ENCODE measurements around the gene RFC1. TPM values are rescaled to one million over a fixed set of nuclear protein-coding genes. Genes with fewer than 3 reads are reported as not detected.

RFC1 gene
- total and polyA plus RNA-seq, 4 donors = 13.3 to 45.2 (median 30.8) TPM

- 93% methylated on average over 4 of the region's 4 CpGs for WGBS
- Histone ChIP-seq H3K4me1 (ENCODE audit: control insufficient read depth in 4 of 4, insufficient read depth in 4 of 4, low read length in 3 of 4) (no peaks in the 10 kb centered on the region), H3K9me3 (ENCODE audit: control insufficient read depth in 4 of 4, low read length in 3 of 4) (no peaks in the 10 kb centered on the region), H3K27me3 (ENCODE audit: control insufficient read depth in 4 of 4, insufficient read depth in 4 of 4, low read length in 3 of 4) (no peaks in the 10 kb centered on the region), H3K27ac (ENCODE audit: low read depth in 1 of 2, low read length in 2 of 2) (no peak overlapping the region), H3K36me3 (ENCODE audit: control insufficient read depth in 4 of 4, insufficient read depth in 3 of 4, low read depth in 1 of 4, low read length in 3 of 4) (peaks cover 10 to 37% (median 21%) of the 10 kb centered on the region in 4 donors), H3K9ac (ENCODE audit: low read depth in 1 of 2, low read length in 2 of 2) (no peak overlapping the region), H3K4me3 (ENCODE audit: low read depth in 1 of 3, low read length in 3 of 3) (no peak overlapping the region)
- DNase-seq (ENCODE audit: low spot score) = no peak
- TF ChIP-seq HNF4G (IDR thresholded peaks at IDR 0.05) (no peak), SP1 (IDR thresholded peaks at IDR 0.05) (no peak), JUND (IDR thresholded peaks at IDR 0.05) (no peak)
- TF ChIP-seq, protein P1, sequence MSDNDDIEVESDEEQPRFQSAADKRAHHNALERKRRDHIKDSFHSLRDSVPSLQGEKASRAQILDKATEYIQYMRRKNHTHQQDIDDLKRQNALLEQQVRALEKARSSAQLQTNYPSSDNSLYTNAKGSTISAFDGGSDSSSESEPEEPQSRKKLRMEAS (IDR thresholded peaks at IDR 0.05) = no peak
Measured at GRCh38 chr4:39274503-39274902, 91.7 kb downstream of the RFC1 start.

- Histone ChIP-seq H3K9me3 (ENCODE audit: control insufficient read depth in 4 of 4, low read length in 3 of 4) (no peaks in the 10 kb centered on the region), H3K4me1 (ENCODE audit: control insufficient read depth in 4 of 4, insufficient read depth in 4 of 4, low read length in 3 of 4) (no peaks in the 10 kb centered on the region), H3K4me3 (ENCODE audit: low read depth in 1 of 3, low read length in 3 of 3) (no peak overlapping the region), H3K27ac (ENCODE audit: low read depth in 1 of 2, low read length in 2 of 2) (no peak overlapping the region), H3K36me3 (ENCODE audit: control insufficient read depth in 4 of 4, insufficient read depth in 3 of 4, low read depth in 1 of 4, low read length in 3 of 4) (peaks cover 0 to 4% (median 2%) of the 10 kb centered on the region in 4 donors), H3K9ac (ENCODE audit: low read depth in 1 of 2, low read length in 2 of 2) (no peak overlapping the region), H3K27me3 (ENCODE audit: control insufficient read depth in 4 of 4, insufficient read depth in 4 of 4, low read length in 3 of 4) (no peaks in the 10 kb centered on the region)
- DNase-seq (ENCODE audit: low spot score) = no peak
- TF ChIP-seq EGR1 (IDR thresholded peaks at IDR 0.05; ENCODE audit: low read depth in 2 of 2) (no peak), JUND (IDR thresholded peaks at IDR 0.05) (no peak), FOXA1 (IDR thresholded peaks at IDR 0.05) (no peak), SP1 (IDR thresholded peaks at IDR 0.05) (no peak), YY1 (IDR thresholded peaks at IDR 0.05) (no peak), TAF1 (conservative IDR thresholded peaks at IDR 0.05) (no peak), HNF4A (conservative IDR thresholded peaks at IDR 0.05) (no peak), GABPA (IDR thresholded peaks at IDR 0.05 in 1 of 2, conservative IDR thresholded peaks at IDR 0.05 in 1 of 2) (no peak), NR2F2 (IDR thresholded peaks at IDR 0.05) (no peak), FOXA2 (IDR thresholded peaks at IDR 0.05) (no peak), REST (IDR thresholded peaks at IDR 0.05) (no peak)
- TF ChIP-seq, protein P2, sequence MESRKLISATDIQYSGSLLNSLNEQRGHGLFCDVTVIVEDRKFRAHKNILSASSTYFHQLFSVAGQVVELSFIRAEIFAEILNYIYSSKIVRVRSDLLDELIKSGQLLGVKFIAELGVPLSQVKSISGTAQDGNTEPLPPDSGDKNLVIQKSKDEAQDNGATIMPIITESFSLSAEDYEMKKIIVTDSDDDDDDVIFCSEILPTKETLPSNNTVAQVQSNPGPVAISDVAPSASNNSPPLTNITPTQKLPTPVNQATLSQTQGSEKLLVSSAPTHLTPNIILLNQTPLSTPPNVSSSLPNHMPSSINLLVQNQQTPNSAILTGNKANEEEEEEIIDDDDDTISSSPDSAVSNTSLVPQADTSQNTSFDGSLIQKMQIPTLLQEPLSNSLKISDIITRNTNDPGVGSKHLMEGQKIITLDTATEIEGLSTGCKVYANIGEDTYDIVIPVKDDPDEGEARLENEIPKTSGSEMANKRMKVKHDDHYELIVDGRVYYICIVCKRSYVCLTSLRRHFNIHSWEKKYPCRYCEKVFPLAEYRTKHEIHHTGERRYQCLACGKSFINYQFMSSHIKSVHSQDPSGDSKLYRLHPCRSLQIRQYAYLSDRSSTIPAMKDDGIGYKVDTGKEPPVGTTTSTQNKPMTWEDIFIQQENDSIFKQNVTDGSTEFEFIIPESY (IDR thresholded peaks at IDR 0.05) = no peak
- TF ChIP-seq, protein P1 (IDR thresholded peaks at IDR 0.05) = no peak
- 84% methylated on average over 2 of the region's 2 CpGs for WGBS
Measured at GRCh38 chr4:39263895-39264294, 102.3 kb downstream of the RFC1 start.

Data from liver (tissue), 9 donors.